ENCODE measurements around the gene TRIM6.
"Not testable (repeated sequence)": the region's sequence is repeated elsewhere in the genome, so short reads cannot be mapped to it uniquely, and the experiment has no call there.

The TRIM6 gene

GRCh38 chr11:5643585-5643984 is 47.1 kb downstream of the TRIM6 start:
- TF ChIP-seq ZNF274 (IDR thresholded peaks at IDR 0.05; ENCODE audit: low read depth, low read length), result no peak
- TF ChIP-seq YY1 (IDR thresholded peaks at IDR 0.05; ENCODE audit: insufficient read depth, insufficient read length), result no peak
- TF ChIP-seq SUZ12 (IDR thresholded peaks at IDR 0.05; ENCODE audit: extremely low read depth, insufficient read depth, insufficient read length), result no peak
- DNase-seq (ENCODE audit: low read depth, low spot score), result no peak
- H3K9me3 ChIP-seq (ENCODE audit: insufficient read depth, low read length), result no peaks in the 10 kb centered on the region
- no peaks in the 10 kb centered on the region for H3K4me1 ChIP-seq (ENCODE audit: insufficient read depth, insufficient read length)
- H3K9ac ChIP-seq (ENCODE audit: insufficient read length, low read depth), result no peak overlapping the region
- H3K36me3 ChIP-seq (ENCODE audit: insufficient read depth, insufficient read length, low read length), result no peaks in the 10 kb centered on the region
- no peak overlapping the region for H3K4me3 ChIP-seq (ENCODE audit: insufficient read length, low read depth)
- H3K27me3 ChIP-seq (ENCODE audit: insufficient read depth, insufficient read length), result no peaks in the 10 kb centered on the region

GRCh38 chr11:5646139-5646538 is 49.7 kb downstream of the TRIM6 start:
- H3K4me3 ChIP-seq (ENCODE audit: insufficient read length, low read depth), result no peak overlapping the region

GRCh38 chr11:5655474-5655873 is 59.0 kb downstream of the TRIM6 start:
- H3K36me3 ChIP-seq (ENCODE audit: insufficient read depth, insufficient read length, low read length), result no peaks in the 10 kb centered on the region
- H3K9me3 ChIP-seq (ENCODE audit: insufficient read depth, low read length), result no peaks in the 10 kb centered on the region; the same call in 1 of the 2 replicates
- H3K4me1 ChIP-seq (ENCODE audit: insufficient read depth, insufficient read length), result no peaks in the 10 kb centered on the region
- DNase-seq (ENCODE audit: low read depth, low spot score), result no peak
- no peak overlapping the region for H3K4me3 ChIP-seq (ENCODE audit: insufficient read length, low read depth)
- TF ChIP-seq ZNF274 (IDR thresholded peaks at IDR 0.05; ENCODE audit: low read depth, low read length) (no peak), SUZ12 (IDR thresholded peaks at IDR 0.05; ENCODE audit: extremely low read depth, insufficient read depth, insufficient read length) (no peak), YY1 (IDR thresholded peaks at IDR 0.05; ENCODE audit: insufficient read depth, insufficient read length) (no peak)
- H3K27me3 ChIP-seq (ENCODE audit: insufficient read depth, insufficient read length), result no peaks in the 10 kb centered on the region
- no peak overlapping the region for H3K9ac ChIP-seq (ENCODE audit: insufficient read length, low read depth)

More at GRCh38 chr11:5646139-5646538, 49.7 kb downstream of the TRIM6 start:
- Histone ChIP-seq H3K27me3 (ENCODE audit: insufficient read depth, insufficient read length) (no peaks in the 10 kb centered on the region), H3K9ac (ENCODE audit: insufficient read length, low read depth) (no peak overlapping the region), H3K9me3 (ENCODE audit: insufficient read depth, low read length) (no peaks in the 10 kb centered on the region), H3K4me1 (ENCODE audit: insufficient read depth, insufficient read length) (no peaks in the 10 kb centered on the region), H3K36me3 (ENCODE audit: insufficient read depth, insufficient read length, low read length) (no peaks in the 10 kb centered on the region)
- TF ChIP-seq SUZ12 (IDR thresholded peaks at IDR 0.05; ENCODE audit: extremely low read depth, insufficient read depth, insufficient read length) (no peak), YY1 (IDR thresholded peaks at IDR 0.05; ENCODE audit: insufficient read depth, insufficient read length) (no peak), ZNF274 (IDR thresholded peaks at IDR 0.05; ENCODE audit: low read depth, low read length) (no peak)
- DNase-seq (ENCODE audit: low read depth, low spot score), result no peak

GRCh38 chr11:5656956-5657355 is 60.5 kb downstream of the TRIM6 start:
- H3K4me1 ChIP-seq (ENCODE audit: insufficient read depth, insufficient read length); H3K9me3 ChIP-seq (ENCODE audit: insufficient read depth, low read length); H3K36me3 ChIP-seq (ENCODE audit: insufficient read depth, insufficient read length, low read length); DNase-seq (ENCODE audit: low read depth, low spot score); H3K27me3 ChIP-seq (ENCODE audit: insufficient read depth, insufficient read length); H3K4me3 ChIP-seq (ENCODE audit: insufficient read length, low read depth); H3K9ac ChIP-seq (ENCODE audit: insufficient read length, low read depth): not testable (repeated sequence)

GRCh38 chr11:5658318-5658717 is 61.9 kb downstream of the TRIM6 start:
- Histone ChIP-seq H3K27me3 (ENCODE audit: insufficient read depth, insufficient read length) (no peaks in the 10 kb centered on the region), H3K36me3 (ENCODE audit: insufficient read depth, insufficient read length, low read length) (peaks cover 10% of the 10 kb centered on the region), H3K4me1 (ENCODE audit: insufficient read depth, insufficient read length) (no peaks in the 10 kb centered on the region), H3K9me3 (ENCODE audit: insufficient read depth, low read length) (no peaks in the 10 kb centered on the region), H3K9ac (ENCODE audit: insufficient read length, low read depth) (no peak overlapping the region), H3K4me3 (ENCODE audit: insufficient read length, low read depth) (no peak overlapping the region)
- no peak for DNase-seq (ENCODE audit: low read depth, low spot score)
- TF ChIP-seq SUZ12 (IDR thresholded peaks at IDR 0.05; ENCODE audit: extremely low read depth, insufficient read depth, insufficient read length), result no peak
- TF ChIP-seq YY1 (IDR thresholded peaks at IDR 0.05; ENCODE audit: insufficient read depth, insufficient read length), result no peak
- no peak for TF ChIP-seq ZNF274 (IDR thresholded peaks at IDR 0.05; ENCODE audit: low read depth, low read length)
